Activated naive CD4-positive, alpha-beta T cell (primary cell): ENCODE measurements around the gene PLXNB3.

Source experiments
- DNase-seq, 4 experiments: peaks; one replicate each; lab custom pipeline; 2025; lab: John Stamatoyannopoulos, UW

The PLXNB3 gene

GRCh38 chrX:153761863-153762262 lies 2.2 kb upstream of the PLXNB3 start:
- DNase-seq: no peak

DNA sequence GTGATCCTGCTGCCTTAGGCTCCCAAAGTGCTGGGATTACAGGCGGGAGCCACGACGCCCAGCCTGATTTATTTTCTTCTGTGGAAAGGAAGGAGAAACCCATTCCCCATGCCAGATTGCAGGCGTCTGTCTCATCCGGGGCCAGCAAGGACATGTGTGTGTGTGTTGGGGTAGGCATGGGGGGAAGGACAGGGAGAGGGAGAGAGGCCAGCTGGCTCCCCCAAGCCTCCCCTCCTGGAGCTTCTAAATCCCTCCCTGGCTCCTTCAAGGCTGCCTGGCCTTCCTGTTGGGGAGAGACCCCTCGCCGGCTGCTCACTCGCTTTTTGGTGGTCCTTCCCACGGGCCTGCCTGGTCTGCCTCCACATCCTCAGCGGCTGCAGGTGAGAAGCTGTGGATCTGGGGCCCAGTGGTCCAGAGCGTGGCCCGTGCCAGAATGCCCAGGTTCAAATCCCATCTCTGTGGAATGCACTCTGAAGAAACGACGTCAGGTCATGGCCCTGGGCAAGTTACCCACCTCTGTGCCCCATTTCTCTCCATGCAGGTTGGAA lies 1.3 kb upstream of the PLXNB3 start:
- no peak for DNase-seq

GRCh38 chrX:153763298-153763932 lies 634 bp upstream of the PLXNB3 start:
- DNase-seq: no peak

GRCh38 chrX:153764786-153765137 lies 713 bp downstream of the PLXNB3 start:
- no peak for DNase-seq

- DNase-seq: no peak
These were observed 1.4 kb downstream of the PLXNB3 start for GRCh38 chrX:153765138-153766079.

DNA sequence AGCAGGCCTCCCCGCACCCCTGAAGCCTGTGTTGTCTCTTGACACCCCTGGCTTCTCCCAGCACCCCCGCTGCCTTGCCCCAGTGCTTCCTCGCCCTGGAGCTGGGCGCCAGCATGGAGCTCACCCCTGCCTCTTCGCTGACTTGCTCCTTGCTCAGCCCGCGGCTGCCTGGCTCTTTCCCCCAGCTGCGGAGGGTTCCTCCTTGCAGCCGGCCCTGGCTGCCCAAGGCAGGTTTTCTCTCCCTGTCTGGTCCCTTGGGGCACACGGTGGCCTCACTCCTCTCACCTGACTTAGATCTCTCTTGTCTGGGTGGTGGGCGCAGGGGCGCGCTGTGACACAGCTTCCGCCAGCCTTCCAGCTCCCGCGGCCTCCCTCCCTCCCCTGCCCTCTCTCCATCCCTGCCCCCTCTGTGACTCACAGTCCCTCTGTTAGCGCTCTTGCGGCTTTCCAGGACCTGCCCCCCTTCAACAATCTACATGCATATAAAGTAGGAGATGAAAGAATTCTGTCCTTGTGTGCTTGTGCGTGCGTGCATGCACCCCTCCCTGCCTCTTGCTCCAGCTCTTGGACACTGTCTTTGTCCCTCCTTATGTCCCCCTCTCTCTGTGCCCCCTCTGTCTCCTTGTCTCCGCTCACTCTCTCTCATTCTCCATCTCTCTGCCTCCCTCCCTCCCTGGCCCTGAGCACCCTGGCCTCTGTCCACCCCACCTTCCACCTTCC lies 2.2 kb downstream of the PLXNB3 start:
- DNase-seq: no peak

GRCh38 chrX:153766871-153767673 lies 3.0 kb downstream of the PLXNB3 start:
- DNase-seq: no peak

- no peak for DNase-seq
These were observed 3.6 kb downstream of the PLXNB3 start for GRCh38 chrX:153767674-153768055.

- no peak for DNase-seq
These were observed 4.5 kb downstream of the PLXNB3 start for GRCh38 chrX:153768311-153769157.

DNA sequence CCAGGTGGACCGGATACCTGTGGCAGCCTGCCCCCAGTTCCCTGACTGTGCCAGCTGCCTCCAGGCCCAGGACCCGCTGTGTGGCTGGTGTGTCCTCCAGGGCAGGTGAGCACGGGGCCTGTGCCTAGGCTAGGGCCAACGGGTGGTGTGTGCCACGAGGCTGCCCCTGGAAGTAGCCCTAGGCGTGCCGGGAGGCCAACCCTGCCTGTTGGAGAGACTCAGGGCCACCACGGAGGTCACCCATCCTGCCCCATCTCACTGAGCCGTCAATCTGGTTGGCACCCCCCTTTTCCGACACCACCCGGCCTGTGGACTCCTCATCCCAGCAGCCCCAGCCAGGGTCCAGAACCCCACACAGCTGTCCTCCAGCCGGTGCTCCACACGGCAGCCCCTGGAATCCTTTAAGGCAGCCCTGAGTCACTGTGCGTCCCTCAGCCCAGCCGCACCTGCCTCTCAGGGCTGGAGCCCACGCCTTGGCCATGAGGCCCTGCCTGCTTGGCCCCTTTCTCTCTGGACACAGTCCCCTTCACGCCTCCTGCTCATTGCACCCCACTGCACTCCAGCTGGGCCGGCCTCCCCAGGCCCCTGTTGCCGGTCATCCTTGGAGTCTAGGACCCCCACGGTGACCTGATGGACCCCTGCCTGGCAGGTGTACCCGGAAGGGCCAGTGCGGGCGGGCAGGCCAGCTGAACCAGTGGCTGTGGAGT lies 5.3 kb downstream of the PLXNB3 start:
- DNase-seq: no peak

DNA sequence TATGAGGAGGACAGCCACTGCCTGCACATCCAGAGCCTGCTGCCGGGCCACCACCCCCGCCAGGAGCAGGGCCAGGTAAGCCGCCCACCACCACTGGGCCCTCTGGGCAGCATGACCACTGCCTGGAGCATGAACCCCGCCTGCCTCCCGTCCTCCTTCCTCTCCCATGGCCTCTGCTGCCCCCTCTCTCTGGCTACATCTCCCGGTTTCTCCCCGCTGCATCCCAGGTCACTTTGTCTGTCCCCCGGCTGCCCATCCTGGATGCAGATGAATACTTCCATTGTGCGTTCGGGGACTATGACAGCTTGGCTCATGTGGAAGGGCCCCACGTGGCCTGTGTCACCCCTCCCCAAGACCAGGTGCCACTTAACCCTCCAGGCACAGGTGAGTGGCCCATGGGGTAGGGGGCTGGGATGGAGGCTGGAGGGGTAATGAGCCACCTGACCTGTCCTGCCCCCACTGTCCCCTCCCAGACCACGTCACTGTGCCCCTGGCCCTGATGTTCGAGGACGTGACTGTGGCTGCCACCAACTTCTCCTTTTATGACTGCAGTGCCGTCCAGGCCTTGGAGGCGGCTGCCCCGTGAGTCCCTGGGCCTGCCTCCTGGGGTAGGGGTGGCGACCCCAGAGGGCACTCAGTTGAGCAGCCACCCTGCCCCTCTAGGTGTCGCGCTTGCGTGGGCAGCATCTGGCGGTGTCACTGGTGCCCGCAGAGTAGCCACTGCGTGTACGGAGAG lies 6.0 kb downstream of the PLXNB3 start:
- DNase-seq: no peak

- DNase-seq: no peak
These were observed 6.8 kb downstream of the PLXNB3 start for GRCh38 chrX:153770601-153771414.

GRCh38 chrX:153771415-153772315 lies 7.6 kb downstream of the PLXNB3 start:
- no peak for DNase-seq

- DNase-seq: no peak
These were observed 8.5 kb downstream of the PLXNB3 start for GRCh38 chrX:153772316-153773217.

- no peak for DNase-seq
These were observed 9.2 kb downstream of the PLXNB3 start for GRCh38 chrX:153773218-153773611.
